ENCODE results near the gene TMEM219. TPM values are rescaled to one million over a fixed set of nuclear protein-coding genes. Genes with fewer than 3 reads are reported as not detected.

Gene TMEM219
- total and polyA plus RNA-seq, 2 experiments from 2014 or later, result 106 to 189 TPM

DNA sequence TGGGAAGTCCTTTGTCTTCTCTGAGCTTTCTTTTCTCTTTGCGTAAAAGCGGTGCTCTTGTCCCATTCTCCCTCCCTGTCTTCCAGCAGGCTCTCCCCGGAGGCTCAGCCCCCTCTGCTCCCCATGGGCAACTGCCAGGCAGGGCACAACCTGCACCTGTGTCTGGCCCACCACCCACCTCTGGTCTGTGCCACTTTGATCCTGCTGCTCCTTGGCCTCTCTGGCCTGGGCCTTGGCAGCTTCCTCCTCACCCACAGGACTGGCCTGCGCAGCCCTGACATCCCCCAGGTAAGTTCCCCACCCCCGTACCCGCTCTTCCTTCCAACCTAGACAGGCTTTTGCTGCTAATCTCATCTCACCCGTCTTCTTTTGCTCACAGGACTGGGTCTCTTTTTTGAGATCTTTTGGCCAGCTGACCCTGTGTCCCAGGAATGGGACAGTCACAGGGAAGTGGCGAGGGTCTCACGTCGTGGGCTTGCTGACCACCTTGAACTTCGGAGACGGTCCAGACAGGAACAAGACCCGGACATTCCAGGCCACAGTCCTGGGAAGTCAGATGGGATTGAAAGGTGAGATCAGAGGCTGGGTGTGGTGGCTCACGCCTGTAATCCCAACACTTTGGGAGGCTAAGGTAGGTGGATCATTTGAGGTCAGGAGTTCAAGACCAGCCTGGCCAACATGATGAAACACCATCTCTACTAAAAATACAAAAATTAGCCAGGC is 1.3 kb downstream of the TMEM219 start:
- no peaks in the 10 kb centered on the region for H3K9me2 ChIP-seq (replicated peaks; ENCODE audit: insufficient read depth)
- WGBS (ENCODE audit: low lambda C conversion rate, missing lambda C conversion rate), result 95% methylated on average over 14 of the region's 14 CpGs
- H3K4me3 ChIP-seq, result peak overlapping the region; percentile 54
- H3K36me3 ChIP-seq (replicated peaks; ENCODE audit: insufficient read depth, low read depth), result no peaks in the 10 kb centered on the region
- H3K27me3 ChIP-seq, result no peaks in the 10 kb centered on the region
- peak overlapping the region; percentile 94 for H3K27ac ChIP-seq
- no peaks in the 10 kb centered on the region for H3K9me3 ChIP-seq (ENCODE audit: low read depth)
- peaks cover 5% of the 10 kb centered on the region for H3K79me2 ChIP-seq
- peaks cover 5% of the 10 kb centered on the region for H3K4me1 ChIP-seq (ENCODE audit: insufficient read depth)
- peak overlapping the region; percentile 92 for H3K4me2 ChIP-seq
- no peak for DNase-seq (ENCODE audit: low spot score)
- H4K20me1 ChIP-seq (ENCODE audit: insufficient read depth, poor library complexity, severe bottlenecking), result no peaks in the 10 kb centered on the region
- no peak overlapping the region for H2AFZ ChIP-seq
- TF ChIP-seq, protein P1, sequence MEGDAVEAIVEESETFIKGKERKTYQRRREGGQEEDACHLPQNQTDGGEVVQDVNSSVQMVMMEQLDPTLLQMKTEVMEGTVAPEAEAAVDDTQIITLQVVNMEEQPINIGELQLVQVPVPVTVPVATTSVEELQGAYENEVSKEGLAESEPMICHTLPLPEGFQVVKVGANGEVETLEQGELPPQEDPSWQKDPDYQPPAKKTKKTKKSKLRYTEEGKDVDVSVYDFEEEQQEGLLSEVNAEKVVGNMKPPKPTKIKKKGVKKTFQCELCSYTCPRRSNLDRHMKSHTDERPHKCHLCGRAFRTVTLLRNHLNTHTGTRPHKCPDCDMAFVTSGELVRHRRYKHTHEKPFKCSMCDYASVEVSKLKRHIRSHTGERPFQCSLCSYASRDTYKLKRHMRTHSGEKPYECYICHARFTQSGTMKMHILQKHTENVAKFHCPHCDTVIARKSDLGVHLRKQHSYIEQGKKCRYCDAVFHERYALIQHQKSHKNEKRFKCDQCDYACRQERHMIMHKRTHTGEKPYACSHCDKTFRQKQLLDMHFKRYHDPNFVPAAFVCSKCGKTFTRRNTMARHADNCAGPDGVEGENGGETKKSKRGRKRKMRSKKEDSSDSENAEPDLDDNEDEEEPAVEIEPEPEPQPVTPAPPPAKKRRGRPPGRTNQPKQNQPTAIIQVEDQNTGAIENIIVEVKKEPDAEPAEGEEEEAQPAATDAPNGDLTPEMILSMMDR (IDR thresholded peaks at IDR 0.05; ENCODE audit: poor library complexity), result no peak
- TF ChIP-seq EZH2phosphoT487 (IDR thresholded peaks at IDR 0.05; ENCODE audit: low read depth, severe bottlenecking, unreplicated experiment) (no peak), EZH2 (IDR thresholded peaks at IDR 0.05; ENCODE audit: borderline replicate concordance) (no peak)

DNA sequence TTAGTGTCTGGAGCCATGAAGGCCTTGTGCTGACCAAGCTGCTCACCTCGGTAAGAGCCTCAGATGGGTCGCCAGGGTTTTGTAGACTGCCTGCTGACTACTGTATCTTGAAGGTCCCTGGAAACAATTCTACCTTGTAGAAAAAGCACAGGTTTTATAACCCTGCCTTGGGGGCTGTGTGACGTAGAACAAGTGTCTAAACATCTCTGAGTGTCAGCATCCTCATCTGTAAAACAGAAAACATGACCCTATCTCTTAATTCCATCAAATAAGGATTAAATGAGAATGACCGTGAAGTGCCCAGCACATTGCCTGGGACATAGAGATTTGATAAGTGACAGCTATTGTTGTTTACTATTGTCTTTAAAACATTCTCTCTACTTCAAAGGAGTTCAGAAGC is 6.3 kb downstream of the TMEM219 start:
- Histone ChIP-seq H3K27ac (no peak overlapping the region), H3K4me1 (ENCODE audit: insufficient read depth) (no peaks in the 10 kb centered on the region), H3K9me3 (ENCODE audit: low read depth) (no peaks in the 10 kb centered on the region), H3K9me2 (replicated peaks; ENCODE audit: insufficient read depth) (no peaks in the 10 kb centered on the region), H2AFZ (no peak overlapping the region), H3K4me3 (no peak overlapping the region), H3K4me2 (no peak overlapping the region), H3K27me3 (no peaks in the 10 kb centered on the region), H4K20me1 (ENCODE audit: insufficient read depth, poor library complexity, severe bottlenecking) (no peaks in the 10 kb centered on the region), H3K36me3 (replicated peaks; ENCODE audit: insufficient read depth, low read depth) (no peaks in the 10 kb centered on the region), H3K79me2 (peaks cover 2% of the 10 kb centered on the region)
- TF ChIP-seq EZH2 (IDR thresholded peaks at IDR 0.05; ENCODE audit: borderline replicate concordance) (no peak), EZH2phosphoT487 (IDR thresholded peaks at IDR 0.05; ENCODE audit: low read depth, severe bottlenecking, unreplicated experiment) (no peak)
- TF ChIP-seq, protein P1 (IDR thresholded peaks at IDR 0.05; ENCODE audit: poor library complexity), result no peak
- DNase-seq (ENCODE audit: low spot score), result no peak
- 93% methylated on average over 4 of the region's 4 CpGs for WGBS (ENCODE audit: low lambda C conversion rate, missing lambda C conversion rate)

DNA sequence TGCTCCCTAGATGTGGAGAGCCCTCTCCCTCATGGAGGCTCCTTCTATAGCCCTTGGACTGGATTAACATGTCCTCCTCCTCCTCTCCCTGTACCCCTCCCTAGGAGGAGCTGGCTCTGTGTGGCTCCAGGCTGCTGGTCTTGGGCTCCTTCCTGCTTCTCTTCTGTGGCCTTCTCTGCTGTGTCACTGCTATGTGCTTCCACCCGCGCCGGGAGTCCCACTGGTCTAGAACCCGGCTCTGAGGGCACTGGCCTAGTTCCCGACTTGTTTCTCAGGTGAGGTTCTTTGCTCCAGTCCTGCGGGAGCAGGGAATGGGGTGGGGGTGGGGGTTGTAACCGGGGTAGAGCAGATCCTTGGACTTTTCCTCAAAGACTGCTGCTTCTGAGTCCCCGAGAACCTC is 9.4 kb downstream of the TMEM219 start:
- H3K79me2 ChIP-seq, result peaks cover 24% of the 10 kb centered on the region
- no peaks in the 10 kb centered on the region for H3K9me2 ChIP-seq (replicated peaks; ENCODE audit: insufficient read depth)
- H2AFZ ChIP-seq, result no peak overlapping the region
- WGBS (ENCODE audit: low lambda C conversion rate, missing lambda C conversion rate), result 94% methylated on average over 7 of the region's 8 CpGs
- H3K27me3 ChIP-seq, result no peaks in the 10 kb centered on the region
- H3K4me1 ChIP-seq (ENCODE audit: insufficient read depth), result peaks cover 13% of the 10 kb centered on the region
- H3K27ac ChIP-seq, result no peak overlapping the region
- TF ChIP-seq, protein P1 (IDR thresholded peaks at IDR 0.05; ENCODE audit: poor library complexity), result no peak
- no peak for TF ChIP-seq EZH2phosphoT487 (IDR thresholded peaks at IDR 0.05; ENCODE audit: low read depth, severe bottlenecking, unreplicated experiment)
- TF ChIP-seq EZH2 (IDR thresholded peaks at IDR 0.05; ENCODE audit: borderline replicate concordance), result no peak
- no peaks in the 10 kb centered on the region for H3K9me3 ChIP-seq (ENCODE audit: low read depth)
- no peaks in the 10 kb centered on the region for H3K36me3 ChIP-seq (replicated peaks; ENCODE audit: insufficient read depth, low read depth)
- H4K20me1 ChIP-seq (ENCODE audit: insufficient read depth, poor library complexity, severe bottlenecking), result peaks cover 21% of the 10 kb centered on the region
- no peak for DNase-seq (ENCODE audit: low spot score)
- H3K4me3 ChIP-seq, result no peak overlapping the region
- H3K4me2 ChIP-seq, result no peak overlapping the region
